Measurements from ENCODE around the gene CFD. TPM values are rescaled to one million over a fixed set of nuclear protein-coding genes. Genes with fewer than 3 reads are reported as not detected.

CFD gene
- total RNA-seq, 1 experiment from 2014 or later = 8.0 TPM

DNA sequence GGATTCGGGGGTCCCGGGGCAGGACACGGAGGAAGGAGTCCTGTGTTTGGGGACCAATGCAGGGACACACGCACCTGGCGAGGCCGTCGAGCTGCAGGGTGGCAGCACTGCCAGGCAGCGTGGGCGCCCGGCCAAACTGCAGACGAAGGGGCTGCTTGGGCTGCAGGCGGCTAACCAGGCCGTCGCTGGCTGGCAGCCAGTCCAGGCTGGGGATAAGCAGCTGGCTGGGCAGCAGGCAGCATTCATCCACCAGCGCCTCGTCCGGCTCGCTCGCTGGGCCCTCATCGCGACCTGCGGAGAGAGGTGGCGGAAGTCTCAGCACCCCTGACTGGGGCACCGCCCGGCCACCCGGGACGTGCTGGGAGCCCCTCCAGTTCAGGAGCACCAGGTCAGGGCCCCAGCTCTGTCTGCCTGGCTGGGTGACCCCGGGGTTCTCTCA, 11.5 kb downstream of the CFD start:
- intact Hi-C loops (cut with micrococcal nuclease; ENCODE audit: unreplicated experiment) = no loop called here

GRCh38 chr19:871446-872265, 12.2 kb downstream of the CFD start:
- no TSS peak for BruUV-seq (replicated peaks)
- POLR2A ChIA-PET (ENCODE audit: unreplicated experiment) = no interaction called here
- Histone ChIP-seq H3K4me3 (no peak overlapping the region), H3K9me2 (ENCODE audit: insufficient read depth) (no peaks in the 10 kb centered on the region), H3K36me3 (ENCODE audit: low read depth) (no peaks in the 10 kb centered on the region), H3K27me3 (ENCODE audit: insufficient read depth, low read depth) (no peaks in the 10 kb centered on the region), H3K9me3 (ENCODE audit: insufficient read depth, low read depth) (no peaks in the 10 kb centered on the region), H3K4me2 (no peak overlapping the region), H2AFZ (no peak overlapping the region), H4K20me1 (ENCODE audit: insufficient read depth) (no peaks in the 10 kb centered on the region; the same call in 1 of the 2 replicates), H3F3A (ENCODE audit: insufficient read depth, low read depth) (peaks cover 44% of the 10 kb centered on the region), H3K79me2 (ENCODE audit: low read depth) (no peaks in the 10 kb centered on the region), H3K4me1 (replicated peaks; ENCODE audit: insufficient read depth) (peaks cover 29% of the 10 kb centered on the region), H3K27ac (no peak overlapping the region)
- intact Hi-C loops (cut with micrococcal nuclease; ENCODE audit: unreplicated experiment) = no loop called here
- TF ChIP-seq CTCF (conservative IDR thresholded peaks at IDR 0.05) (no peak), EZH2 (IDR thresholded peaks at IDR 0.05; ENCODE audit: low read depth) (no peak)
- DNase-seq = no peak
- CTCF ChIA-PET = no interaction called here

More for the DNA sequence above, 11.5 kb downstream of the CFD start:
- TF ChIP-seq CTCF (conservative IDR thresholded peaks at IDR 0.05) = no peak
- TF ChIP-seq EZH2 (IDR thresholded peaks at IDR 0.05; ENCODE audit: low read depth) = no peak
- Histone ChIP-seq H3K4me3 (no peak overlapping the region), H3K4me1 (replicated peaks; ENCODE audit: insufficient read depth) (peaks cover 29% of the 10 kb centered on the region), H3K36me3 (ENCODE audit: low read depth) (no peaks in the 10 kb centered on the region), H4K20me1 (ENCODE audit: insufficient read depth) (no peaks in the 10 kb centered on the region; the same call in 1 of the 2 replicates), H3F3A (ENCODE audit: insufficient read depth, low read depth) (peaks cover 44% of the 10 kb centered on the region), H3K79me2 (ENCODE audit: low read depth) (no peaks in the 10 kb centered on the region), H3K9me3 (ENCODE audit: insufficient read depth, low read depth) (no peaks in the 10 kb centered on the region), H3K27ac (no peak overlapping the region), H2AFZ (no peak overlapping the region), H3K27me3 (ENCODE audit: insufficient read depth, low read depth) (no peaks in the 10 kb centered on the region), H3K9me2 (ENCODE audit: insufficient read depth) (no peaks in the 10 kb centered on the region), H3K4me2 (no peak overlapping the region)
- peak in 1 of 2 experiments; percentile 26 for DNase-seq
- BruUV-seq (replicated peaks) = no TSS peak
- ChIA-PET CTCF (no interaction called here), POLR2A (ENCODE audit: unreplicated experiment) (no interaction called here)

DNA sequence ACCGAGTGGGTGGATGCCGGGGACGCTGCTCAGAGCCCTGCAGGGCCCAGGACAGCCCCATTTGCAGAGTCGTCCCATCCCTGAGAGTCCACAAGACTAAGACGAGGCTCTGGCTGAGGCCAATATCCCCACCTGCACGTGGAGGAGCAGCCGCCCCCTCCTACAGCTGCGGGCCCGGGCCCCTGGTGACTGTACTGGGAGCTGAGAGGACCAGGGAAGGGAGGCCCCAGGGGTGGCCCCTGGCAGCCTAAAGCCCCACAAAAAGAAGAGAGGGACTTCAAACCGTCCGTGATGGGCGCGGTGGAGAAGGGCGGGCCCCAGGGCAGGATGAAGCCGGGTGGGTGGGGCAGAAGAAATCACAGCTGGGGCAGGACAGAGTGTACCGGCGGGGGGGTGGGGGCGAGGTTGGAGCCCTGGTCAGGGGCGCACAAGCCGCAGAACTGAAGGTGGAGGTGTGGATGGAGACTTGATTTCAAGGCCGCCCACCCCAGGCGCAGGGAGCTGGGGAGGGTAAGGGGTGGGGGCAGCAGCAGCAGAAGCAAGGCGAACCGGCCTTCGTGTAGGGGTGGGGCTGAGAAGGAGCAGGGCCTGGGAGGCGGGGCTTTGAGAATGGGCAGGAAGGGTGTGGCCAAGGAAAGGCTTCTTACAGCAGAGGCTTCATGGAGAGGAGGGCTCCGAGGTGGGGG, 12.9 kb downstream of the CFD start:
- Histone ChIP-seq H3F3A (ENCODE audit: insufficient read depth, low read depth) (peaks cover 42% of the 10 kb centered on the region), H3K79me2 (ENCODE audit: low read depth) (no peaks in the 10 kb centered on the region), H3K4me3 (no peak overlapping the region), H3K4me2 (peak overlapping the region; percentile 40; the same call in 1 of the 2 replicates), H3K36me3 (ENCODE audit: low read depth) (no peaks in the 10 kb centered on the region), H4K20me1 (ENCODE audit: insufficient read depth) (no peaks in the 10 kb centered on the region; the same call in 1 of the 2 replicates), H2AFZ (no peak overlapping the region), H3K27ac (no peak overlapping the region), H3K27me3 (ENCODE audit: insufficient read depth, low read depth) (no peaks in the 10 kb centered on the region), H3K4me1 (replicated peaks; ENCODE audit: insufficient read depth) (peaks cover 29% of the 10 kb centered on the region), H3K9me2 (ENCODE audit: insufficient read depth) (no peaks in the 10 kb centered on the region), H3K9me3 (ENCODE audit: insufficient read depth, low read depth) (no peaks in the 10 kb centered on the region)
- TF ChIP-seq EZH2 (IDR thresholded peaks at IDR 0.05; ENCODE audit: low read depth) (no peak), CTCF (conservative IDR thresholded peaks at IDR 0.05) (no peak)
- DNase-seq = peak; percentile 72 to 86
- CTCF ChIA-PET = interaction anchor here (0.5 to 0.6 kb wide), 2 partner anchors 195 to 307 kb away, joined by 3 read pairs; no protein-coding TSS in a partner anchor
- intact Hi-C loops (cut with micrococcal nuclease; ENCODE audit: unreplicated experiment) = no loop called here
- POLR2A ChIA-PET (ENCODE audit: unreplicated experiment) = no interaction called here
- no TSS peak for BruUV-seq (replicated peaks)
